Subcutaneous abdominal adipose tissue (tissue), 5 donors: ENCODE data around the gene GBX1.

Experiments used
- H3K27ac ChIP-seq: one replicate; pipeline ENCODE4 v1.7.0; 2013; ENCODE audit warnings: low read depth, mild to moderate bottlenecking, inconsistent platforms, low read length, moderate library complexity
- H3K27me3 ChIP-seq, 5 donors: one replicate each; pipeline ENCODE4 v1.7.0; 2013; ENCODE audit warnings: low read length in 5 of 5, inconsistent platforms in 1 of 5; ENCODE audit not compliant: control insufficient read depth in 5 of 5, insufficient read depth in 4 of 5
- H3K36me3 ChIP-seq, 5 donors: one replicate each; pipeline ENCODE4 v1.7.0; 2013; ENCODE audit warnings: low read length in 5 of 5; ENCODE audit not compliant: control insufficient read depth in 5 of 5, insufficient read depth in 5 of 5
- H3K4me1 ChIP-seq, 5 donors: one replicate each; pipeline ENCODE4 v1.7.0; 2013; ENCODE audit warnings: low read length in 5 of 5, mild to moderate bottlenecking in 3 of 5, moderate library complexity in 1 of 5; ENCODE audit not compliant: control insufficient read depth in 5 of 5, insufficient read depth in 5 of 5
- H3K4me3 ChIP-seq, 5 donors: one replicate each; pipeline ENCODE4 v1.7.0; 2013; ENCODE audit warnings: low read length in 5 of 5, low read depth in 1 of 5
- H3K9ac ChIP-seq, 5 donors: one replicate each; pipeline ENCODE4 v1.7.0; 2013; ENCODE audit warnings: low read length in 5 of 5, mild to moderate bottlenecking in 4 of 5, moderate library complexity in 3 of 5
- H3K9me3 ChIP-seq, 5 donors: one replicate each; pipeline ENCODE4 v1.7.0; 2013; ENCODE audit warnings: low read length in 5 of 5; ENCODE audit not compliant: control insufficient read depth in 5 of 5
- donor health status: healthy.
- donor health status: healthy.
- donor health status: healthy.
- donor health status: healthy.
- donor health status: healthy.

Gene GBX1

GRCh38 chr7:151185762-151186639, 18.5 kb upstream of the GBX1 start:
- Histone ChIP-seq H3K9ac (no peak overlapping the region), H3K27ac (no peak overlapping the region), H3K9me3 (no peaks in the 10 kb centered on the region), H3K36me3 (no peaks in the 10 kb centered on the region), H3K4me1 (peaks cover 0 to 8% (median 5%) of the 10 kb centered on the region in 5 donors), H3K4me3 (no peak overlapping the region), H3K27me3 (peaks cover 5 to 14% (median 9%) of the 10 kb centered on the region in 5 donors)

DNA sequence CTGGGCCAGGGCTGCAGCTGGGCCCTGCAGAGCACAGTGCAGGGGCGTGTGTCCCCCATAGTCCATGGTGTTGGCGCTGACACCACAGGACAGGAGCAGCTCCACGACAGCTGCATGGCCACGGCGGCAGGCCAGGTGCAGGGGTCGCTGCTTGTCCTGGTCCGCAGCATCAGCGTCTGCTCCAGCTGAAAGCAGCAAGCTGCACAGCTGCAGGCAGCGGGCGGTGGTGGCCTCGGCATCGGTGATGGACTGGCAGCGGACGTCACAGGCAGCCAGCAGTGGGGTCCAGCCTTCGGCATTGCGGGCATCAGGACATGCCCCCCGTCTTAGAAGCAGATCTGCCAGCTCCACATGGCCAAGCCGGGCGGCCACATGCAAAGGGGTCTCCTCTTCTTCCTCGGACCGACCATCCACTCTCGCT, 13.5 kb upstream of the GBX1 start:
- H3K9ac ChIP-seq, result no peak overlapping the region
- H3K27me3 ChIP-seq, result peaks cover 9 to 19% (median 13%) of the 10 kb centered on the region in 5 donors
- no peak overlapping the region for H3K4me3 ChIP-seq
- no peaks in the 10 kb centered on the region for H3K9me3 ChIP-seq
- no peaks in the 10 kb centered on the region for H3K4me1 ChIP-seq
- H3K27ac ChIP-seq, result no peak overlapping the region
- no peaks in the 10 kb centered on the region for H3K36me3 ChIP-seq

GRCh38 chr7:151179946-151180345, 12.5 kb upstream of the GBX1 start:
- no peak overlapping the region for H3K9ac ChIP-seq
- H3K9me3 ChIP-seq, result no peaks in the 10 kb centered on the region
- peaks cover 0 to 2% (median 1%) of the 10 kb centered on the region in 5 donors for H3K4me1 ChIP-seq
- no peak overlapping the region for H3K4me3 ChIP-seq
- no peak overlapping the region for H3K27ac ChIP-seq
- no peaks in the 10 kb centered on the region for H3K36me3 ChIP-seq
- H3K27me3 ChIP-seq, result peaks cover 12 to 29% (median 21%) of the 10 kb centered on the region in 5 donors

DNA sequence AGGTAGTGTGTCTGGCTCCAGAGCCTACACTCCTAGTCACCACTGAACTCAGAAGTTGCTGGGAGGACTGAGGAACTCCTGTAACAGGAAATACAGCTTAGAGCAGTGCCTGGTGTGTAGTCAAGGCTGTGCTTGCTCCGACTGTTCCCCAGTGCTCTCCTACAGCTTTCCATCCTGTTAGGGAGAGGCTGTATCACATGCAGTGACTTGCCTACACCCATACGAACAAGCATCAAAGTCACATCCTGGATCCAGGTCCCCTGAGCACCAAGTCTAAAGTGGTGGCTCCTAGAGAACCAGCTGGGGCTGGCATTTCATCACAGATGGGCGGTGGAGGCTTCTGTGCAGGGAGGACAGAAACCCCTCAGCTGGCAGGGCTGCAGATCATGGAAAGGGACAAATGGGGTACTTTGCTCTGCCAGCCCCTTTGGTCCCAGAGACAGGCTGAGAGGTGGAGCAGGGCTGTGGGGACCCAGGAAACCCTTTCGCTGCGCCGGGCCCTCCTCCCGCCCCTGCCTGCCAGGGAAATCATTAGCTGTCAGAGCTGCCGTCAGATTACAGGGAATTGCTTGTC, 11.9 kb upstream of the GBX1 start:
- no peaks in the 10 kb centered on the region for H3K9me3 ChIP-seq
- peaks cover 13 to 31% (median 25%) of the 10 kb centered on the region in 5 donors for H3K27me3 ChIP-seq
- peaks cover 0 to 5% (median 2%) of the 10 kb centered on the region in 5 donors for H3K4me1 ChIP-seq
- H3K4me3 ChIP-seq, result no peak overlapping the region
- no peak overlapping the region for H3K9ac ChIP-seq
- H3K27ac ChIP-seq, result no peak overlapping the region
- no peaks in the 10 kb centered on the region for H3K36me3 ChIP-seq

- Histone ChIP-seq H3K27me3 (peaks cover 17 to 31% (median 25%) of the 10 kb centered on the region in 5 donors), H3K27ac (no peak overlapping the region), H3K9me3 (no peaks in the 10 kb centered on the region), H3K4me3 (no peak overlapping the region), H3K9ac (no peak overlapping the region), H3K36me3 (no peaks in the 10 kb centered on the region), H3K4me1 (peaks cover 0 to 5% (median 2%) of the 10 kb centered on the region in 5 donors)
Observed at GRCh38 chr7:151178831-151179230, 11.3 kb upstream of the GBX1 start.

DNA sequence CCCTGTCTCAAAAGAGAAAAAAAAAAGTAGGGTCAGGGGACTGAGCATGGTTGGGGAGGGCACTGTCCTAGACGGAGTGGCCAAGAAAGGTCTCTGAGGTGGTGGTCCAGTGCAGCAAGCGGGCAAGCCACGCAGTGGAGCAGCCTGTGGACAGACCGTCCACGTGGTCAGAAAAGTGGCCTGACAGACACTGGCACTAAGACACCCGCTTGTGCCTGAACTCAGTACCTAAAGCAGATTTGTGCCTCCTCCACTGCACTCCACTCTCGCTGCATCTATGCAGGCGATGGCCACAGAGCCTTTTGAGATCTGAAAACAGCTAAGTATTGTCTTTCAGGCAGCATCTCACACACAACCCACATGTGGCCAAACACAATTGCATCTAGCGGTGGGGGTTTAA, 10.7 kb upstream of the GBX1 start:
- no peaks in the 10 kb centered on the region for H3K36me3 ChIP-seq
- H3K4me1 ChIP-seq, result peaks cover 0 to 5% (median 2%) of the 10 kb centered on the region in 5 donors
- H3K27me3 ChIP-seq, result peaks cover 18 to 37% (median 27%) of the 10 kb centered on the region in 5 donors
- no peak overlapping the region for H3K9ac ChIP-seq
- no peak overlapping the region for H3K4me3 ChIP-seq
- no peak overlapping the region for H3K27ac ChIP-seq
- H3K9me3 ChIP-seq, result no peaks in the 10 kb centered on the region

DNA sequence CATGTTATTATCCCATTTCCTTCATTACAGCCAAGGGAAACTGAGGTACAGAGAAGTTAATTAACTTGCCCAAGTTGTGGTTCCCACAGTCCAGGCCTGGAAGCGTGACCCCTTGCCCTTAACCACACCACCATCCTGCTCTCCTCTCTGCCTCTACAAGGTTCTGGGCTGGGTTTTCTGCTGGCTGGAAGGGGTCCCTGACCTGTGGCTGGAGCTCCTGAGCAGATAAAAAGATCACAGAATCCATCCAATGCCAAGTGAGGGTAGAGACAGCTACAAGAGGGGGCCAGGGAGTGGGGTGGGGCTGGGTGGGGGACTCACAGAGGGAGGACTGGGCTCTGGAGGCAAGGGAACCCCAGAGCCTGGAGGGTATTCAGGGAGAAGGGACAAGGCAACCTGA, 9.8 kb upstream of the GBX1 start:
- no peak overlapping the region for H3K9ac ChIP-seq
- H3K4me1 ChIP-seq, result peaks cover 0 to 5% (median 2%) of the 10 kb centered on the region in 5 donors
- H3K4me3 ChIP-seq, result no peak overlapping the region
- no peaks in the 10 kb centered on the region for H3K9me3 ChIP-seq
- H3K27me3 ChIP-seq, result peaks cover 18 to 41% (median 32%) of the 10 kb centered on the region in 5 donors
- no peaks in the 10 kb centered on the region for H3K36me3 ChIP-seq
- no peak overlapping the region for H3K27ac ChIP-seq

DNA sequence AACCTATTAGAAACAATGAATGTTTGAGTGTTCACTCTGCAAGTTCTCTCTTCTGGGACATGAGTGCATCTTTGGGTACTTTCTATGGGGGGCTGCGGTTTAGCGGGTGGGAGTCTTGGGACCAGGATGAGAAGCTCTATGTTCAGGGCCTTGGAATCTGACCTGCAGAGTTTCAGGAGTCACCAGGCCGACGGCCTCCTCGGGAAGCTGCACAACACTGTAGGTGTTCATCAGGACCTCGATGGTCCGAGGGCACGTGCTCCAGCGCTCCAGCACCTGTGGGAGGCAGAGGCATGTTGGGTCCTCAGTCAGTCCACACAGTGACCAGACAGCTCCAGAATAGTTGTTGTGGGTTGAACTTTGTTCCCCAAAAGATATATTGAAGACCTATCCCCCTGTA, 8.9 kb upstream of the GBX1 start:
- H3K4me3 ChIP-seq, result no peak overlapping the region
- H3K36me3 ChIP-seq, result no peaks in the 10 kb centered on the region
- H3K27me3 ChIP-seq, result peaks cover 18 to 41% (median 30%) of the 10 kb centered on the region in 5 donors
- no peak overlapping the region for H3K27ac ChIP-seq
- no peak overlapping the region for H3K9ac ChIP-seq
- H3K9me3 ChIP-seq, result no peaks in the 10 kb centered on the region
- H3K4me1 ChIP-seq, result peaks cover 0 to 5% (median 2%) of the 10 kb centered on the region in 5 donors

- H3K27me3 ChIP-seq, result peaks cover 15 to 41% (median 30%) of the 10 kb centered on the region in 5 donors
- no peak overlapping the region for H3K27ac ChIP-seq
- H3K4me3 ChIP-seq, result no peak overlapping the region
- H3K9me3 ChIP-seq, result no peaks in the 10 kb centered on the region
- H3K9ac ChIP-seq, result no peak overlapping the region
- no peaks in the 10 kb centered on the region for H3K36me3 ChIP-seq
- peaks cover 0 to 5% (median 2%) of the 10 kb centered on the region in 5 donors for H3K4me1 ChIP-seq
Observed at GRCh38 chr7:151175793-151176311, 8.4 kb upstream of the GBX1 start.
